ENCODE measurements around the gene ADAMTSL3. TPM values are rescaled to one million over a fixed set of nuclear protein-coding genes. Genes with fewer than 3 reads are reported as not detected.

Gene ADAMTSL3
- total RNA-seq, 3 donors from 2014 or later (not counting 1 experiment from before 2014, with no cell fraction given): 0.14 to 0.43 (median 0.25) TPM

- H3K36me3 Mint-ChIP-seq: no peaks in the 10 kb centered on the region
- Histone ChIP-seq H3K4me3 (ENCODE audit: low read length) (no peak overlapping the region), H3K27ac (ENCODE audit: low read length) (no peak overlapping the region), H3K36me3 (ENCODE audit: control insufficient read depth, insufficient read depth, low read length) (no peaks in the 10 kb centered on the region), H3K4me1 (ENCODE audit: control insufficient read depth, insufficient read depth, low read length) (no peaks in the 10 kb centered on the region), H3K9me3 (ENCODE audit: control insufficient read depth, insufficient read depth, low read length) (no peaks in the 10 kb centered on the region), H3K27me3 (ENCODE audit: control insufficient read depth, insufficient read depth, low read length) (no peaks in the 10 kb centered on the region)
- intact Hi-C loops (cut with micrococcal nuclease): no loop called here
- H3K4me3 Mint-ChIP-seq: no peak overlapping the region
- no peak overlapping the region for H3K27ac Mint-ChIP-seq
- H3K27me3 Mint-ChIP-seq (ENCODE audit: low read depth in 2 of 2): peaks cover 0 to 2% of the 10 kb centered on the region in 2 donors
- no peak for ATAC-seq
- DNase-seq: no peak
- no peak for TF ChIP-seq CTCF (IDR thresholded peaks at IDR 0.05)
- no peaks in the 10 kb centered on the region for H3K9me3 Mint-ChIP-seq
- 97% methylated on average over 6 of the region's 6 CpGs for WGBS (ENCODE audit: insufficient coverage)
- no peaks in the 10 kb centered on the region for H3K4me1 Mint-ChIP-seq
Observed at GRCh38 chr15:83708328-83708727, 54.4 kb downstream of the ADAMTSL3 start.

GRCh38 chr15:83709241-83709640 is 55.3 kb downstream of the ADAMTSL3 start:
- H3K4me1 ChIP-seq (ENCODE audit: control insufficient read depth, insufficient read depth, low read length): no peaks in the 10 kb centered on the region
- no peaks in the 10 kb centered on the region for H3K36me3 ChIP-seq (ENCODE audit: control insufficient read depth, insufficient read depth, low read length)
- DNase-seq: no peak
- no peaks in the 10 kb centered on the region for H3K4me1 Mint-ChIP-seq
- H3K27me3 ChIP-seq (ENCODE audit: control insufficient read depth, insufficient read depth, low read length): no peaks in the 10 kb centered on the region
- WGBS (ENCODE audit: insufficient coverage): 87% methylated on average over 2 of the region's 2 CpGs
- no peaks in the 10 kb centered on the region for H3K36me3 Mint-ChIP-seq
- no peaks in the 10 kb centered on the region for H3K9me3 Mint-ChIP-seq
- TF ChIP-seq CTCF (IDR thresholded peaks at IDR 0.05): no peak
- no peak overlapping the region for H3K27ac ChIP-seq (ENCODE audit: low read length)
- no peak overlapping the region for H3K27ac Mint-ChIP-seq
- no peak for ATAC-seq
- no peak overlapping the region for H3K4me3 Mint-ChIP-seq
- no peaks in the 10 kb centered on the region for H3K9me3 ChIP-seq (ENCODE audit: control insufficient read depth, insufficient read depth, low read length)
- H3K27me3 Mint-ChIP-seq (ENCODE audit: low read depth in 2 of 2): peaks cover 0 to 2% of the 10 kb centered on the region in 2 donors
- intact Hi-C loops (cut with micrococcal nuclease): no loop called here
- no peak overlapping the region for H3K4me3 ChIP-seq (ENCODE audit: low read length)

- H3K27ac Mint-ChIP-seq: no peak overlapping the region
- no peaks in the 10 kb centered on the region for H3K9me3 Mint-ChIP-seq
- H3K4me3 Mint-ChIP-seq: no peak overlapping the region
- H3K27me3 Mint-ChIP-seq (ENCODE audit: low read depth in 2 of 2): peaks cover 0 to 2% of the 10 kb centered on the region in 2 donors
- Histone ChIP-seq H3K4me3 (ENCODE audit: low read length) (no peak overlapping the region), H3K27me3 (ENCODE audit: control insufficient read depth, insufficient read depth, low read length) (no peaks in the 10 kb centered on the region), H3K4me1 (ENCODE audit: control insufficient read depth, insufficient read depth, low read length) (no peaks in the 10 kb centered on the region), H3K36me3 (ENCODE audit: control insufficient read depth, insufficient read depth, low read length) (no peaks in the 10 kb centered on the region), H3K9me3 (ENCODE audit: control insufficient read depth, insufficient read depth, low read length) (no peaks in the 10 kb centered on the region), H3K27ac (ENCODE audit: low read length) (no peak overlapping the region)
- no peaks in the 10 kb centered on the region for H3K4me1 Mint-ChIP-seq
- no peak for ATAC-seq
- H3K36me3 Mint-ChIP-seq: no peaks in the 10 kb centered on the region
- DNase-seq: no peak
- WGBS (ENCODE audit: insufficient coverage): 82% methylated on average over 3 of the region's 3 CpGs
- TF ChIP-seq CTCF (IDR thresholded peaks at IDR 0.05): no peak
- intact Hi-C loops (cut with micrococcal nuclease): no loop called here
Observed at GRCh38 chr15:83709811-83710210, 55.9 kb downstream of the ADAMTSL3 start.

- Mint-ChIP-seq H3K4me3 (no peak overlapping the region), H3K27ac (no peak overlapping the region), H3K9me3 (no peaks in the 10 kb centered on the region), H3K27me3 (ENCODE audit: low read depth in 2 of 2) (peaks cover 0 to 2% of the 10 kb centered on the region in 2 donors), H3K36me3 (no peaks in the 10 kb centered on the region), H3K4me1 (no peaks in the 10 kb centered on the region)
- Histone ChIP-seq H3K4me1 (ENCODE audit: control insufficient read depth, insufficient read depth, low read length) (no peaks in the 10 kb centered on the region), H3K4me3 (ENCODE audit: low read length) (no peak overlapping the region), H3K27ac (ENCODE audit: low read length) (no peak overlapping the region), H3K27me3 (ENCODE audit: control insufficient read depth, insufficient read depth, low read length) (no peaks in the 10 kb centered on the region), H3K9me3 (ENCODE audit: control insufficient read depth, insufficient read depth, low read length) (no peaks in the 10 kb centered on the region), H3K36me3 (ENCODE audit: control insufficient read depth, insufficient read depth, low read length) (no peaks in the 10 kb centered on the region)
- ATAC-seq (no peak), DNase-seq (no peak)
- no peak for TF ChIP-seq CTCF (IDR thresholded peaks at IDR 0.05)
- intact Hi-C loops (cut with micrococcal nuclease): no loop called here
Observed at GRCh38 chr15:83710452-83710851, 56.5 kb downstream of the ADAMTSL3 start.
